CD14-positive monocyte (primary cell): ENCODE data around the gene TAF1L. TPM values are rescaled to one million over a fixed set of nuclear protein-coding genes. Genes with fewer than 3 reads are reported as not detected.

Experiments
- DNase-seq, 3 donors: peaks; one replicate each; pipeline ENCODE4 v3.0.0-alpha.2; 2011 to 2022
- H2AFZ ChIP-seq: 2 replicates; pipeline ENCODE4 v1.6.0; 2012; ENCODE audit warnings: mild to moderate bottlenecking, low read depth, low read length, inconsistent platforms; ENCODE audit not compliant: insufficient read depth, poor library complexity, severe bottlenecking
- H3K27ac ChIP-seq, 2 donors: 1 replicate in 1 of 2; 2 replicates in 1 of 2; pipeline ENCODE4 v1.5.1; 2012 to 2013; ENCODE audit warnings: low read length in 2 of 2, control low read depth in 1 of 2, inconsistent platforms in 1 of 2, low read depth in 1 of 2, mild to moderate bottlenecking in 1 of 2
- H3K27me3 ChIP-seq, 2 donors: one replicate each; pipeline versions ENCODE4 v1.6.0 to v1.6.1; 2011 to 2013; ENCODE audit warnings: low read length in 2 of 2; ENCODE audit not compliant: control insufficient read depth in 2 of 2, insufficient read depth in 2 of 2
- H3K36me3 ChIP-seq, 2 donors: replicated peaks in 1 of 2; 1 replicate in 1 of 2; 2 replicates in 1 of 2; pipeline versions ENCODE4 v1.5.1 to v1.6.1; 2012 to 2013; ENCODE audit warnings: low read length in 2 of 2, control low read depth in 1 of 2, inconsistent platforms in 1 of 2, mild to moderate bottlenecking in 1 of 2; ENCODE audit not compliant: insufficient read depth in 2 of 2, control insufficient read depth in 1 of 2
- H3K4me1 ChIP-seq, 2 donors: 1 replicate in 1 of 2; 2 replicates in 1 of 2; pipeline versions ENCODE4 v1.5.1 to v1.6.1; 2012 to 2013; ENCODE audit warnings: low read length in 2 of 2, control low read depth in 1 of 2, inconsistent platforms in 1 of 2, mild to moderate bottlenecking in 1 of 2, moderate library complexity in 1 of 2; ENCODE audit not compliant: insufficient read depth in 2 of 2, control insufficient read depth in 1 of 2
- H3K4me2 ChIP-seq: replicated peaks from 2 replicates; pipeline ENCODE3; 2012; ENCODE audit warnings: low read length, moderate library complexity, mild to moderate bottlenecking; ENCODE audit not compliant: poor library complexity, severe bottlenecking; ENCODE audit errors: extremely low read depth
- H3K4me3 ChIP-seq, 3 experiments: fragments of 200-600 bp in 1 of 3; sonication (generic) in 1 of 3; replicated peaks in 1 of 3; 1 replicate in 2 of 3; 2 replicates in 1 of 3; pipeline ENCODE4 v1.5.1; 2011 to 2013; ENCODE audit warnings: low read length in 3 of 3, mild to moderate bottlenecking in 3 of 3, control low read depth in 2 of 3, low read depth in 2 of 3, inconsistent platforms in 1 of 3, moderate library complexity in 1 of 3
- H3K79me2 ChIP-seq: 2 replicates; pipeline ENCODE4 v1.6.0; 2012; ENCODE audit warnings: mild to moderate bottlenecking, control low read depth, inconsistent platforms, low read length, moderate library complexity; ENCODE audit not compliant: insufficient read depth
- H3K9ac ChIP-seq: 2 replicates; pipeline ENCODE4 v1.6.0; 2017; ENCODE audit warnings: low read length, mild to moderate bottlenecking; ENCODE audit not compliant: insufficient read depth, poor library complexity, severe bottlenecking
- H3K9me3 ChIP-seq, 2 donors: replicated peaks in 1 of 2; 1 replicate in 1 of 2; 2 replicates in 1 of 2; pipeline versions ENCODE4 v1.5.1 to v1.6.1; 2012 to 2013; ENCODE audit warnings: low read length in 2 of 2, control low read depth in 1 of 2; ENCODE audit not compliant: control insufficient read depth in 1 of 2, insufficient read depth in 1 of 2
- H4K20me1 ChIP-seq: 2 replicates; pipeline ENCODE4 v1.6.0; 2012; ENCODE audit warnings: mild to moderate bottlenecking, low read length, control low read depth, moderate library complexity; ENCODE audit not compliant: insufficient read depth
- H3K27ac Mint-ChIP-seq, 7 donors: one replicate each; pipeline ENCODE4 v1.8.0; 2020; ENCODE audit warnings: mild to moderate bottlenecking in 7 of 7, mixed read lengths in 7 of 7, moderate library complexity in 6 of 7, inconsistent platforms in 2 of 7
- H3K27me3 Mint-ChIP-seq, 3 donors: one replicate each; pipeline ENCODE4 v1.8.0; 2021 to 2022; ENCODE audit warnings: low read depth in 3 of 3, mild to moderate bottlenecking in 3 of 3, mixed read lengths in 3 of 3, moderate library complexity in 3 of 3, inconsistent platforms in 1 of 3
- H3K36me3 Mint-ChIP-seq, 2 donors: one replicate each; pipeline ENCODE4 v1.8.0; 2020; ENCODE audit warnings: mixed read lengths in 2 of 2, inconsistent platforms in 1 of 2, mild to moderate bottlenecking in 1 of 2
- H3K4me1 Mint-ChIP-seq: one replicate; pipeline ENCODE4 v1.8.0; 2020; ENCODE audit warnings: mild to moderate bottlenecking, mixed read lengths
- H3K4me3 Mint-ChIP-seq, 2 donors: one replicate each; pipeline ENCODE4 v1.8.0; 2020; ENCODE audit warnings: mild to moderate bottlenecking in 2 of 2, mixed read lengths in 2 of 2, moderate library complexity in 1 of 2
- H3K9me3 Mint-ChIP-seq, 7 donors: one replicate each; pipeline ENCODE4 v1.8.0; 2020 to 2022; ENCODE audit warnings: mixed read lengths in 7 of 7, mild to moderate bottlenecking in 6 of 7, moderate library complexity in 6 of 7, inconsistent platforms in 2 of 7
- CTCF ChIP-seq: fragments of 200-600 bp; IDR thresholded peaks from one replicate; pipeline ENCODE4 v1.8.0; 2022; ENCODE audit warnings: antibody characterized with exemption, mild to moderate bottlenecking
- WGBS: methylation state at CpG from one replicate; pipeline ENCODE4 v1.1.5; 2013; ENCODE audit warnings: missing lambda C conversion rate; ENCODE audit not compliant: insufficient coverage; 5-methylcytosine and 5-hydroxymethylcytosine counted together
- intact Hi-C, 2 donors: fragments of 100-400 bp; cut with micrococcal nuclease; formaldehyde crosslinking; loops; one replicate each; pipeline versions ENCODE4 v1.15.0 to v1.15.1; 2023
- polyA plus RNA-seq, 3 donors: library from polyadenylated mRNA; depleted of rRNA in 1 of 3; unstranded in 2 of 3; stranded (reverse) in 1 of 3; fragments of 300-500 nt in 2 of 3; fragments of >200 nt in 1 of 3; fragmentation: Illumina TruSeq in 2 of 3; gene quantifications; 1 replicate in 2 of 3; 2 replicates in 1 of 3; pipeline ENCODE4 v1.2.3, GENCODE V29; 2012 to 2021

Gene TAF1L
- polyA plus RNA-seq, 3 donors: 0.01 TPM; not detected in 2

GRCh38 chr9:32665101-32665500, 29.6 kb upstream of the TAF1L start:
- no peaks in the 10 kb centered on the region for H3K79me2 ChIP-seq
- H3K27me3 Mint-ChIP-seq: peaks cover 4 to 7% (median 4%) of the 10 kb centered on the region in 3 donors
- no peaks in the 10 kb centered on the region for H4K20me1 ChIP-seq
- no peak overlapping the region for H3K4me3 Mint-ChIP-seq
- no peak overlapping the region for H3K4me3 ChIP-seq
- H3K27me3 ChIP-seq: no peaks in the 10 kb centered on the region
- no peak overlapping the region for H3K27ac Mint-ChIP-seq
- no peaks in the 10 kb centered on the region for H3K36me3 Mint-ChIP-seq
- WGBS: no CpG with 5 or more reads among the region's 3 CpGs
- H3K9me3 ChIP-seq: no peaks in the 10 kb centered on the region
- no peak for TF ChIP-seq CTCF
- H3K4me2 ChIP-seq: no peak overlapping the region
- H3K27ac ChIP-seq: no peak overlapping the region
- no peaks in the 10 kb centered on the region for H3K36me3 ChIP-seq
- intact Hi-C loops: no loop called here
- DNase-seq: no peak
- H2AFZ ChIP-seq: no peak overlapping the region
- peaks cover 0 to 9% (median 3%) of the 10 kb centered on the region in 7 donors for H3K9me3 Mint-ChIP-seq
- no peak overlapping the region for H3K9ac ChIP-seq
- no peaks in the 10 kb centered on the region for H3K4me1 ChIP-seq
- no peaks in the 10 kb centered on the region for H3K4me1 Mint-ChIP-seq

GRCh38 chr9:32663741-32664140, 28.3 kb upstream of the TAF1L start:
- Mint-ChIP-seq H3K4me3 (no peak overlapping the region), H3K9me3 (peaks cover 0 to 8% (median 2%) of the 10 kb centered on the region in 7 donors), H3K4me1 (no peaks in the 10 kb centered on the region), H3K36me3 (no peaks in the 10 kb centered on the region), H3K27ac (no peak overlapping the region), H3K27me3 (peaks cover 2 to 7% (median 5%) of the 10 kb centered on the region in 3 donors)
- H3K4me1 ChIP-seq: no peaks in the 10 kb centered on the region
- no peaks in the 10 kb centered on the region for H3K79me2 ChIP-seq
- H3K4me3 ChIP-seq: no peak overlapping the region
- DNase-seq: no peak
- H2AFZ ChIP-seq: no peak overlapping the region
- H3K9me3 ChIP-seq: no peaks in the 10 kb centered on the region
- intact Hi-C loops: no loop called here
- no peak overlapping the region for H3K9ac ChIP-seq
- H3K27me3 ChIP-seq: no peaks in the 10 kb centered on the region
- no peaks in the 10 kb centered on the region for H4K20me1 ChIP-seq
- no peak overlapping the region for H3K27ac ChIP-seq
- no peak for TF ChIP-seq CTCF
- no peak overlapping the region for H3K4me2 ChIP-seq
- H3K36me3 ChIP-seq: no peaks in the 10 kb centered on the region
- WGBS: no CpG with 5 or more reads among the region's 3 CpGs
